Fibroblast of upper back skin (primary cell): Measurements from ENCODE around the gene HSD17B1.
"Not testable (repeated sequence)": the region's sequence is repeated elsewhere in the genome, so short reads cannot be mapped to it uniquely, and the experiment has no call there.

ENCODE experiments used
- DNase-seq: peaks from one replicate; pipeline ENCODE4 v3.0.0-alpha.2; 2013

Gene HSD17B1

GRCh38 chr17:42526031-42526444, 26.7 kb upstream of the HSD17B1 start:
- peak; percentile 86 for DNase-seq

GRCh38 chr17:42527932-42528331, 24.8 kb upstream of the HSD17B1 start:
- no peak for DNase-seq

DNA sequence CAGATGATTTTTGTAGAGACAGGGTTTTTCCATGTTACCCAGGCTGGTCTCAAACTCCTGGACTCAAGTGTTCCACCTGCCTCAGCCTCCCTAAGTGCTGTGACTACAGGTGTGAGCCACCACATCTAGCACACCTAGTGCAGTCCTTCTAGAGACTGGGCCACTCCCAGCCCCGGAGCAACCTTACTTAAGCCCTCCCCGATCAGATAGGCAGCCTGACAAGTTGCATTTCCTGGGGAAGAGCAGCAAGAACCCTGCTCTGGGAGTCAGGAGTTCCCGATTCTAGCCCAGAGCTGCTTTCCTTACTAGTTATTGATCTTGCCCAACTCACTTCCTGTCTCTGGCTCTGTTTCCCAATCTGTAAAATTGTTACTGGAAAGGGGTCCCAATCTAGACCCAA, 23.7 kb upstream of the HSD17B1 start:
- DNase-seq = no peak

DNA sequence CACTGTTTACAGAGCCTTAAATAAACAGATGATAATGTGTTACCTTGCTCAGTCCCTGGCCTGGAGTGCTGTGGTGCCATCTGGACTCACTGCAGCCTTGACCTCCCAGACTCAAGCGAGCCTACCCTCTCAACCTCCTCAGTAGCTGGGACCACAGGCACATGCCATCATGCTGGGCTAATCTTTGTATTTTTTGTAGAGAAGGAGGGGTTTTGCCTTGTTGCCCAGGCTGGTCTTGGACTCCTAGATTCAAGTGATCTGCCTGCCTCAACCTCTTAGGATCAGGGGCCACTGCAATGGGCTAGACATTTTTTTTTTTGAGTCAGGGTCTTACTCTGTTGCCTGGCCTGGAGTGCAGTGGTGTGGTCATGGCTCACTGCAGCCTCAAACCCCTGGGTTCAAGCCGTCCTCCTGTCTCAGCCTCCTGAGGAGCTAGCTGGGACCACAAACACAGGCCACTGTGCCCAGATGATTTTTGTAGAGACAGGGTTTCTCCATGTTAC, 21.7 kb upstream of the HSD17B1 start:
- no peak for DNase-seq

DNA sequence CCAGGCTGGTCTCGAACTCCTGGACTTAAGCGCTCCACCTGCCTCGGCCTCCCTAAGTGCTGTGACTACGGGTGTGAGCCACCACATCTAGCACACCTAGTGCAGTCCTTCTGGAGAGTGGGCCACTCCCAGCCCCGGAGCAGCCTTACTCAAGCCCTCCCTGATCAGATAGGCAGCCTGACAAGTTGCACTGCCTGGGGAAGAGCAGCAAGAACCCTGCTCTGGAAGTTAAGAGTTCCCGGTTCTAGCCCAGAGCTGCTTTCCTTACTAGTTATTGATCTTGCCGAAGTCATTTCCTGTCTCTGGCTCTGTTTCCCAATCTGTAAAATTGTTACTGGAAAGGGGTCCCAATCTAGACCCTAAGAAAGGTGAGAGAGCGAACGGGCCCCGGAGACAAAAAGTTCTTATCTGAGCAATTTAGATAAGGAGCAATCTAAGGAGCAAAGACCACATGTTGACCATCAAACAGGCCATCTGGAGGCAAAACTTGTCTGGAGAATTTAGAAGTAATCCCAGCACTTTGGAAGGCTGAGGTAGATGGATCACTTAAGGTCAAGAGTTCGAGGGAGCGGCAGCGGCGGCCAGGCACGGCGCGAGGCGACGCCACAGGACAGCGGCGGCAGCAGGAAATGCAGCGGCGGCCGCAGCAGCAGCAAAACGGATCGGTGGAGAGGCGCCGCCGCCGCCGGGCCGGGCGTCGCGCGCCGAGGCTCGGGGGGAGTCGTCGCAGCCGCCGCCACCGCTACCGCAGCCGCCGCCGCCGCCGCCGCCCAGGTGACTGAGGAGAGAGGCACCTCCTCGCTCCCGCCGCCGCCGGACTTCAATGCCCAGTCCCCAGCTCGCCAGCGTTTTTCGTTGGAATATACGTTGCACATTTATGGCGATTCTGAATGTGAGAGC, 21.0 kb upstream of the HSD17B1 start:
- no peak for DNase-seq

DNA sequence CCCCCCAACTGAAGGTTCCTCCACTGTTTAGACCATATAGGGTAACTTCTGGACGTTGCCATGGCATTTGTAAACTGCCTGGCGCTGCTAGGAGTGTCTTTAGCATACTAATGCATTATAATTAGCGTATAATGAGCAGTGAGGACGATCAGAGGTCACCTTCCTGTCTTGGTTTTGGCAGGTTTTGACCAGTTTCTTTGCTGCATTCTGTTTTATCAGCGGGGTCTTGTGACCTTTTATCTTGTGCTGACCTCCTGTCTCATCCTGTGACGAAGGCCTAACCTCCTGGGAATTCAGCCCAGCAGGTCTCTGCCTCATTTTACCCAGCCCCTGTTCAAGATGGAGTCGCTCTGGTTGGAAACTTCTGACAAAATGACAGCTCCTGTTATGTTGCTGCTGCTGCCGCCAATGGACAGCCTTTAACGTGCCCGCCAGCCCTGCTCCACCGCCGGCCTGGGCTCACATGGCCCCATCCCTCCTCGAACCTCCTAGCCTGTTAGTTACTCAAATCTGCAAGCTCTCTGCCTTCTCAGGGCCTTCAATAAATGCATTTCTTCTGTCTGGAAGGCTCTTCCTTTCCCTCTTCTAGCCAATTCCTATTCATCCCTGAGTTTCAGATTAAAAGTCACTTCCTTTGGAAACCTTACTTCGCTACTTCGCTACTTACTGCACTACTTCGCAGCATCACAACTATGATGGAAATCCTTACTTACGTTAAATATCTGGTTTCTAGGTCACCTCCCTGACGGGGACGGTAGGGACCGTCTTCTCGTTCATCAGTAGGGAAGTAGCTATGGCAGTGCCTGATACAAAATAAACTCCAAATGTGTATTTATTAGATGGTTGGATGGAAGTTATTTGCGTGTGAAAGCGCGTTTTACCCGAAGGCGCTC, 17.3 kb upstream of the HSD17B1 start:
- DNase-seq = no peak

DNA sequence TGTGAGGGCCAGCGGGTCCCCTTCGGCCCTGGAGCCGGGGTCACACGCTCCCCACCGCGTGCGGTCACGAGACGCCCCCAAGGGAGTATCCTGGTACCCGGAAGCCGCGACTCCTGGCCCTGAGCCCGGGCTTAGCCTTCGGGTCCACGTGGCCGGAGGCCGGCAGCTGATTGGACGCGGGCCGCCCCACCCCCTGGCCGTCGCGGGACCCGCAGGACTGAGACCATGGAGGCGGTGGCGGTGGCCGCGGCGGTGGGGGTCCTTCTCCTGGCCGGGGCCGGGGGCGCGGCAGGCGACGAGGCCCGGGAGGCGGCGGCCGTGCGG, 16.7 kb upstream of the HSD17B1 start, which contains the start of gene NAGLU:
TSS of gene NAGLU (plus strand) at position 194 of the 324 bp plus-strand sequence. CDS start at position 226, 32 bp downstream.
- DNase-seq = peak; percentile 86

- DNase-seq = peak; percentile 74
These were observed 16.2 kb upstream of the HSD17B1 start for GRCh38 chr17:42536372-42537155.

GRCh38 chr17:42537156-42537805, 15.4 kb upstream of the HSD17B1 start:
- DNase-seq = no peak

DNA sequence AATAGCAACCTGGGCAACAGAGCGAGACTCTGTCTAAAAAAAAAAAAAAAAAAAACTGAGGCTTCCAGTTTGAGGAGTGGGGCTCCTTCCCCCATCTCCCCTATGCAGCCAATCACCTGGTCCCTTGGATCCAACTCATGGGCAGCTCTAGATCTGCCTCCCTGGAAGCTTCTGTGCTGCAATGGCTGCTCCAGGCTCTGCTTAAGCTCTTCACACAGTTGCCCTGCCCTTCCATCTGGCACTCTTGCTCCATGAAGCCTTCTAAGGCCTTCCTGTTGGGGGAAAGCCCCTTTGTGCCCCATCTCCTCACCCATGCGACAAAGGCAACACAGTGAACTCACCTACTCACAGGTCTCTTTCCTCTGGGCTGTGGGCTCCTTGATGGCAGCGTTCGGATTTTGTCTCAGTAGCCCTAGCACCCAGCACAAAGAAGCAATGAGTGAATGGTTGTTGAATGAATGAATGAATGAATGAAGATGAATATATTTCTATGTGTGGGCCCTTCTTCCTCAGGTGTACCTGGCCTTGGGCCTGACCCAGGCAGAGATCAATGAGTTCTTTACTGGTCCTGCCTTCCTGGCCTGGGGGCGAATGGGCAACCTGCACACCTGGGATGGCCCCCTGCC, 14.8 kb upstream of the HSD17B1 start:
- DNase-seq = no peak

- DNase-seq = no peak
These were observed 14.2 kb upstream of the HSD17B1 start for GRCh38 chr17:42538482-42538881.

DNA sequence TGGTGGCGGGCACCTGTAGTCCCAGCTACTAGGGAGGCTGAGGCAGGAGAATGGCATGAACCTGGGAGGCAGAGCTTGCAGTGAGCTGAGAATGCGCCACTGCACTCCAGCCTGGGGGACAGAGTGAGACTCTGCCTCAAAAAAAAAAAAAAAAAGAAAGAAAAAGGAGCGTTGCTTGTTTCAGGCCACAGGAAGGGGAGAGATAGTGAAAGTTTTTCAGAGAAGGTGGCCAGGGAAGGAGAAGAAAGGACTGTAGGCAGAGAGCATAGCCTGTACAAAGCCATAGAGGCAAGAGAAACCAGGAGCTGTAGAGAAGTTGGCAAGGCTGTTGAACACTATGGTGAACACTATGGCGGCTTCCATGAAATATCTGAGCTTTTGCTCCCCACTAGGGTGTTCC, 12.2 kb upstream of the HSD17B1 start:
- not testable (repeated sequence) for DNase-seq

DNA sequence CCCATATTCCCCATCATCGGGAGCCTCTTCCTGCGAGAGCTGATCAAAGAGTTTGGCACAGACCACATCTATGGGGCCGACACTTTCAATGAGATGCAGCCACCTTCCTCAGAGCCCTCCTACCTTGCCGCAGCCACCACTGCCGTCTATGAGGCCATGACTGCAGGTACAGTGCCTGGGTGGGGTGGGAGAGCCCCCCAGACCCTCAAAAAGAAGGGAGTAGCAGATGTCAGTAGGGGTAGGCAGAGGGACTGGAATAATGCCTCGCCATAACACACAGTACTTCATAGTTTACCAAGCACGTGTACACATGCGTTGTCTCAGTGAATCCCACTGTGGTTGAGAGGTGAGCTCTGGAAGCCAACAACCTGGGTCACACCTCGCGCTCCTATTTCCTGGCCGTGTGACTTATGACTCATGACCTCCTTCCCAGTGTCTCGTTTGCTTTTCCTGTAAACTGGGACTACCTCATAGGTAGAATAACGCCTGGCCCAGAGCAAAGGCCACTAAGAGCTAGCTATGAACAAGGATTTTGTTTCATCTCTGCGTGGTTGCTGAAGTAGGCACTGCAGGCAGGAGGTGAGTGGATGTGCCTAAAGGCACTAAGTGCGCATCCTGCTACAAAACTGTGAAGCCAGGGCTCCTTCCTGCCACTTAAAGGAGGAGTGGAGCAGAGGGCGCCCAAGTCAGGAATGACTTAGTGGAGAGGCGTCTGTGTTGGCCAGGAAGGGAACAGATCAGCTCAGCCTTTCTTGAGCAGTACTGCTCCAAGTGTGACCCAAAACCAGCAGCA, 11.5 kb upstream of the HSD17B1 start:
- DNase-seq = no peak

DNA sequence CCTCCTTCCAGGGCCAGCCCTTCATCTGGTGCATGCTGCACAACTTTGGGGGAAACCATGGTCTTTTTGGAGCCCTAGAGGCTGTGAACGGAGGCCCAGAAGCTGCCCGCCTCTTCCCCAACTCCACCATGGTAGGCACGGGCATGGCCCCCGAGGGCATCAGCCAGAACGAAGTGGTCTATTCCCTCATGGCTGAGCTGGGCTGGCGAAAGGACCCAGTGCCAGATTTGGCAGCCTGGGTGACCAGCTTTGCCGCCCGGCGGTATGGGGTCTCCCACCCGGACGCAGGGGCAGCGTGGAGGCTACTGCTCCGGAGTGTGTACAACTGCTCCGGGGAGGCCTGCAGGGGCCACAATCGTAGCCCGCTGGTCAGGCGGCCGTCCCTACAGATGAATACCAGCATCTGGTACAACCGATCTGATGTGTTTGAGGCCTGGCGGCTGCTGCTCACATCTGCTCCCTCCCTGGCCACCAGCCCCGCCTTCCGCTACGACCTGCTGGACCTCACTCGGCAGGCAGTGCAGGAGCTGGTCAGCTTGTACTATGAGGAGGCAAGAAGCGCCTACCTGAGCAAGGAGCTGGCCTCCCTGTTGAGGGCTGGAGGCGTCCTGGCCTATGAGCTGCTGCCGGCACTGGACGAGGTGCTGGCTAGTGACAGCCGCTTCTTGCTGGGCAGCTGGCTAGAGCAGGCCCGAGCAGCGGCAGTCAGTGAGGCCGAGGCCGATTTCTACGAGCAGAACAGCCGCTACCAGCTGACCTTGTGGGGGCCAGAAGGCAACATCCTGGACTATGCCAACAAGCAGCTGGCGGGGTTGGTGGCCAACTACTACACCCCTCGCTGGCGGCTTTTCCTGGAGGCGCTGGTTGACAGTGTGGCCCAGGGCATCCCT, 9.3 kb upstream of the HSD17B1 start:
- no peak for DNase-seq

- DNase-seq = no peak
These were observed 7.8 kb upstream of the HSD17B1 start for GRCh38 chr17:42544874-42545283.

GRCh38 chr17:42545755-42546505, 6.8 kb upstream of the HSD17B1 start:
- DNase-seq = not testable (repeated sequence)

- no peak for DNase-seq
These were observed 5.7 kb upstream of the HSD17B1 start for GRCh38 chr17:42547001-42547461.

GRCh38 chr17:42547698-42548069, 5.0 kb upstream of the HSD17B1 start:
- no peak for DNase-seq
